ENCODE measurements around the gene TIGD1. TPM values are rescaled to one million over a fixed set of nuclear protein-coding genes. Genes with fewer than 3 reads are reported as not detected.
"Not testable (repeated sequence)": the region's sequence is repeated elsewhere in the genome, so short reads cannot be mapped to it uniquely, and the experiment has no call there.

The TIGD1 gene
- total and polyA plus RNA-seq, 5 experiments from 2014 or later, result 10.0 to 29.5 (median 18.6) TPM

DNA sequence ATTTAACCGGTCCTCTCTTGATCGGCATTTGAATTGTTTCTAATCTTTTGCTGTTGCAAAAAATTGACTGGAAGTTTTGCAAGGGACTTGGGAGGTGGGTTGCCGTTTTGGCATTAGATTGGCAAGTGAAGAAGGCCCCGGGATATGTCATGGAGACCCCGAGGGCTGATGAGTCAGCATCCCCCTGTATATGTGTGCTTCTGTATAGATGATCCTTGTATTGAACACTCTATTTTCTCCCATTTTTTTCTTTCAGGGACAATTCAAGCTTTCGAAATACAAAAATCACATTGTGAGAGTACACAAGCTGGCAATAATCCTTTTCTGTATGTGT lies 30.3 kb upstream of the TIGD1 start:
- POLR2A ChIA-PET, result no interaction called here
- Mint-ChIP-seq H3K4me1 (no peaks in the 10 kb centered on the region), H3K36me3 (peaks cover 28 to 72% (median 41%) of the 10 kb centered on the region in 3 donors), H3K9me3 (peaks cover 0 to 9% (median 0%) of the 10 kb centered on the region in 9 donors), H3K27ac (no peak overlapping the region), H3K4me3 (no peak overlapping the region), H3K27me3 (no peaks in the 10 kb centered on the region)
- DNase-seq (no peak), ATAC-seq (no peak)

DNA sequence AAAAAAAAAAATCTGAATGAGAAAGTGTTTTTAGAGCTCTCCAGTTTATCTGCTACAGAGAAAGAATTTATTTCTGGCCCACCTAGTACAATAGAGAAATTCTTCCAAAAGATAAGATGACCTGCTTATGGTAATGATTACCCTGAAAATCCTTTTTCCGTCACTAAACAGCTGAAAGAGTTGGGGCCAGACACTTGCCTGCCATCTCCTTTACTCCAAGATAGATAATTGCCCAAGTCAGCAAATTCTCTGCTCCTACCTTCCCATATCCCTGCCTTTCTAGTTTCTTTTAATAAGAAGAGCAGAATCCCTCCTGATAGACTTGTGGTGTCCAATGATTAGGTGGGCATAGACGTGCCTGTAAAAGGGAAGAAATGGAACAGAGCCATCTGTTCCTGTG lies 28.3 kb upstream of the TIGD1 start:
- ATAC-seq, result no peak
- Mint-ChIP-seq H3K4me1 (no peaks in the 10 kb centered on the region), H3K4me3 (no peak overlapping the region), H3K27me3 (no peaks in the 10 kb centered on the region), H3K27ac (no peak overlapping the region), H3K9me3 (peaks cover 0 to 5% (median 0%) of the 10 kb centered on the region in 9 donors), H3K36me3 (peaks cover 21 to 81% (median 43%) of the 10 kb centered on the region in 3 donors)
- no peak for DNase-seq
- POLR2A ChIA-PET, result no interaction called here

DNA sequence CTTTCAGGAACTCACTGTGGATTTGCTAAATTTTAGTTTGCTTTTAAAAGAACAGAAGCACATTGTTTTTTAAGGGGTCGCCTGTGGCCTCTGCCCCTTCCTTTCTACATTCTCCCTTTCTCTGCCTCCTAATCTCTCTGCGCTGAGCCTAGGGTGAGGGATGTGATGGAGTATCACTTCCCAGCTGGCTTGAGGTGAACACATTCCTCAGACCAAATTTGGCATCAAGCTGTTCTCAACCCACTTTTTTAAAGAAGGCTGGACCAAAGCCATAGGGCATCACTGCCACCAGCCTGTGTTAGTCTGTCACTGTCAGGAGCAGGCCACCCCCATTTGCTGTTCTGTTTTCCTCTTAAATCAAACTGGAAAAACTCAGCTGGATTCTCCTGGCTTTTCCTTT lies 27.5 kb upstream of the TIGD1 start:
- H3K27ac Mint-ChIP-seq, result no peak overlapping the region
- no peak overlapping the region for H3K4me3 Mint-ChIP-seq
- no peaks in the 10 kb centered on the region for H3K27me3 Mint-ChIP-seq
- POLR2A ChIA-PET, result interaction anchor here (0.6 kb wide), 1 partner anchor 28 kb away, joined by 6 read pairs; no protein-coding TSS in a partner anchor
- DNase-seq (no peak), ATAC-seq (no peak)
- peaks cover 0 to 5% (median 0%) of the 10 kb centered on the region in 9 donors for H3K9me3 Mint-ChIP-seq
- H3K36me3 Mint-ChIP-seq, result peaks cover 16 to 81% (median 36%) of the 10 kb centered on the region in 3 donors
- no peaks in the 10 kb centered on the region for H3K4me1 Mint-ChIP-seq

DNA sequence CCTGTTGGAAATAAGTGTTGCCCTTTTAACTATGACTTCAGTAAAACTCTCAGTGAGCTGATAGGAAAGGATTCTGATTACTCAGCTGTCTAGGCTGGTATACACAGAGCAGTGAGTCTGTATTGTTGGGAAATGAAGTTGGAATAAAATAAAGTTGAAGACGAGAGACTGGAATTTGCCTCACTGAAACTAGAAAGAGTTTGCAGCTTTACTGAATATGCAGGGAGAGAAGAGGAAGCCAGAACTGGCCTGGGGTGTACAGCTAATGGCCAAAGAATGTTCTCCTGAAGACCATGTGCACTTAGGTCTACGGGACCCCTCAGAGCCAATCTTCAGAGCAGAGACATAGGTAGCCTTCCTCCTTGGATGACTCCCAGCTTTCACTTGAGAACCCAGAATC lies 26.6 kb upstream of the TIGD1 start:
- Mint-ChIP-seq H3K36me3 (peaks cover 8 to 81% (median 29%) of the 10 kb centered on the region in 3 donors), H3K9me3 (no peaks in the 10 kb centered on the region), H3K4me1 (no peaks in the 10 kb centered on the region), H3K4me3 (no peak overlapping the region), H3K27me3 (no peaks in the 10 kb centered on the region), H3K27ac (no peak overlapping the region)
- no peak for DNase-seq
- ATAC-seq, result no peak
- POLR2A ChIA-PET, result no interaction called here

DNA sequence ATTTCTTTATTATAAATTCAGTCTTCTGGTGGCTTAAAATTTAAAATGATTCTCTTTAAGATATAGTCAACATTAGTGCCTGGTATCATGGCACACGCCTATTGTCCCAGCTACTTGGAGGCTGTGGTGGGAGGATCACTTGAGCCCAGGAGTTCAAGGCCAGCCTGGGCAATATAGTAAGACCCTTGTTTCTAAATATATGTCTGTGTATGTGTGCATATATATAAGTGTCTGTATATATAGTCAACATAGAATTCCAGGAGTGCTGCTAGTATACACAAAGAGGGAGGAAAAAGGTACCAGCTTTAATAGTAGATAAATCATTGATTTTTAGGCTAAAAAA lies 25.0 kb upstream of the TIGD1 start:
- Mint-ChIP-seq H3K4me1 (peaks cover 0 to 1% (median 0%) of the 10 kb centered on the region in 4 donors), H3K27ac (peak overlapping the region in 1 of 10 donors; percentile 21), H3K36me3 (peaks cover 0 to 80% (median 18%) of the 10 kb centered on the region in 3 donors), H3K4me3 (no peak overlapping the region), H3K9me3 (no peaks in the 10 kb centered on the region), H3K27me3 (no peaks in the 10 kb centered on the region)
- POLR2A ChIA-PET, result no interaction called here
- DNase-seq, result no peak
- no peak for ATAC-seq

DNA sequence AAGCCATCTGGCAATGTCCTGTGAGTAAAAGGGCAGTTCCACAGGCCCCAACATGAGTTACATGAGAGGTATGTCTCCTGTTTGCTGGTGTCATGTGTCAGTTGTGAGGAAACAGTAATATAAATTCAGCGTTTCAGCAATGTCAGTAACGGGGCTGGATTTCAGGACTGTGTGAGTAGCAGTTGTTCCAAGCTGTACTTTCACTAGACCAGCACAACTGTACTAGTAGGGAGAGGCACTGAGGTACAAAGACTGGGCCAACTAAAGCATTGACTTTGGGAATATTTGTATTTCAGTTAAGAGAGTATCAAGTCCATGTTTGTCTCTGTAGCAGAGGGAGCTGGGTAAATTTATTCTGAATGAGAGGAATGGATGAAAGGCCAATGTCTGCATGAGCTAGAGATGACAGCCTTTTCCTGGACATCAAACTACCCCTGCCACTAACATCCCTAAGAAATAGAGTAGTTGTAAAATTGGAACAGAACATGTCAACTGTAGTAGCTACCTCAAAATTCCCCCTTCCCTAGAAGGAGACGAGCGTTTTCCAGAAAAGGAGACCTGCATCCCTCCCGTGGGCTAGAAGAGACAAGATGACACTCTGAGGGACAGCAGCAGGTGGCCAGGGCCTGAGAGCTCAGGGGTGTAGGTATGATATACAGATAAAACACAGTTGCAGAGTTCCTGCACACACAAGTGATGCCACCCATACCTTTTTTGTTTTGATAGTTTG lies 24.5 kb upstream of the TIGD1 start:
- H3K4me1 Mint-ChIP-seq, result peaks cover 0 to 3% (median 0%) of the 10 kb centered on the region in 4 donors
- H3K9me3 Mint-ChIP-seq, result no peaks in the 10 kb centered on the region
- H3K27me3 Mint-ChIP-seq, result no peaks in the 10 kb centered on the region
- DNase-seq, result no peak
- ATAC-seq, result no peak
- H3K27ac Mint-ChIP-seq, result peak overlapping the region in 2 of 10 donors; percentile 10 to 40
- POLR2A ChIA-PET, result no interaction called here
- H3K36me3 Mint-ChIP-seq, result peaks cover 3 to 82% (median 21%) of the 10 kb centered on the region in 3 donors
- no peak overlapping the region for H3K4me3 Mint-ChIP-seq

DNA sequence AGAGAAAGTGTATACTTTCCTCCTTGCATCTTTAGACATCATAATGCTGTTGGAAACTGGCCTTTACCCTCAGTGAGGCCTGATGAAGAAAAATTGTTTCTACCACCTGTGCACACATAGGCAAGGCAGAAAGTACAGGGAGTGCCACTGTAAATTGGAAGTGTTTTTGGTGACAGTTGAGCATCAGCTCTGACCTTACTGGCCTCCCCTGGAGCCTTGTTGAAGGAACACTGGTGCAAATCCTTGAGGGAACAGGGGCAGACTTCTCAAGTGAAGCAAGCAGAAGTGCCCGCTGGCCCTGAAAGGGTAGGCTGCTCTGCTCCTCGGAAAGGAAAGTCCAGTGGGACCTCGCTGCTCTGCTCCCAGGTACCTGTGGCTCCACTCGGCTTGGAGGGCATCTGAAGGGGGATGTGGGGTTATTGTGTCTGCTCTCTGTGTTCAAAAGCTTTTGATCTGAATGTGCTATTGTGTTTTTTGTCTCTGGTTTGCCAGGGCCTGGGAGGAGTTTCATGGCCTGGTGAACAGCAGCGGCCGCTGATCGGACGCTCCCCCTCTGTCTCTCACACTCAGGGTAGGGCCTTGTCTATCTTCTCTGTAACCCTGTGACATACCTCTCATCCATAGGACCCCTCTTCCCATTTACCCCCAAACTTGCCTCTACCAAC lies 23.5 kb upstream of the TIGD1 start:
- H3K4me3 Mint-ChIP-seq, result no peak overlapping the region
- H3K27me3 Mint-ChIP-seq, result no peaks in the 10 kb centered on the region
- DNase-seq (no peak), ATAC-seq (no peak)
- peak overlapping the region in 3 of 10 donors; percentile 40 to 62 (median 56) for H3K27ac Mint-ChIP-seq
- H3K9me3 Mint-ChIP-seq, result no peaks in the 10 kb centered on the region
- POLR2A ChIA-PET, result no interaction called here
- H3K4me1 Mint-ChIP-seq, result peaks cover 0 to 6% (median 0%) of the 10 kb centered on the region in 4 donors
- H3K36me3 Mint-ChIP-seq, result peaks cover 5 to 90% (median 25%) of the 10 kb centered on the region in 3 donors

DNA sequence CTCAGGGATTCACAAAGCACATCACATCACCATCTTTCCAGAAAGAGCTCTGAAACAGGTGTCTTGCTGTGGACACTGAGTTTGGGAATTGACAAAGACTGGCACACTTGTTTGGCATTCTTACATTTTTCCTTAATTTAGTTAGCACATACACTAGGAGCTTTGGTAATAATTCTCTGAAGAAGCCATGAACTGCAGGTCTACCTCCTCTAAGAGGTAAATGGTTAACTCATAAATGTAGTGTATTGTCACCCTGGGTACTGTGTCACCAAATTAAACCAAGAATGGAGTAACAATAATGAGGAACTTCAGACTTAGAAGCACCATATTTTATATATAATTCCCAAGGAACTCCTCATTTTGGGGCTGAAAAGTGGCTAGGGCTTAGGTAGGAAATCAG lies 22.7 kb upstream of the TIGD1 start:
- ATAC-seq (no peak), DNase-seq (no peak)
- no peak overlapping the region for H3K4me3 Mint-ChIP-seq
- H3K27ac Mint-ChIP-seq, result no peak overlapping the region
- peaks cover 0 to 6% (median 0%) of the 10 kb centered on the region in 4 donors for H3K4me1 Mint-ChIP-seq
- H3K36me3 Mint-ChIP-seq, result peaks cover 5 to 91% (median 29%) of the 10 kb centered on the region in 3 donors
- no peaks in the 10 kb centered on the region for H3K9me3 Mint-ChIP-seq
- POLR2A ChIA-PET, result no interaction called here
- H3K27me3 Mint-ChIP-seq, result no peaks in the 10 kb centered on the region

DNA sequence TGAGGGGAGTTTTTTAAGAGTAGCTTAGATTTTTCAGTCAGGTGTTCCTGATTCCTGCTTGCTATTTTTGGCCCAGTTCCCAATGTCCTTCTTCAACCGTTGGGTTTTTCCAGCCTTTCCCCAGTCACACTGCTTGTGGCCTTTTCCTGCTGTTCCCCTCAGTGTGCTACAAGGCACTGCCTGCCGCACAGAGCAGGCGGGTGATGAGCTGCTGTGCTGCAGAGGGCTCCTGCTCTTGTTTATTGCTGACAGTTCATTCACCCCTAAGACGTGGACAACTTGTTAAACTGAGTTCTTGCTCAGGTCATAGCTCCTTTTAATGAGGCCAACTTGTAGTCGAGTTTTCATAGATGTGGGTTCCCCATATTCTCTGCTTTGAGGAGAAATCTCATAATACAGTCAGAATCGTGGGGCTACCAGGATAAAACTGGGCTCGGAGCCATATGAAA lies 20.7 kb upstream of the TIGD1 start:
- no peak for ATAC-seq
- H3K36me3 Mint-ChIP-seq, result peaks cover 5 to 95% (median 33%) of the 10 kb centered on the region in 3 donors
- no peaks in the 10 kb centered on the region for H3K9me3 Mint-ChIP-seq
- H3K27ac Mint-ChIP-seq, result peak overlapping the region in 1 of 10 donors; percentile 22
- no peak overlapping the region for H3K4me3 Mint-ChIP-seq
- POLR2A ChIA-PET, result no interaction called here
- peaks cover 0 to 6% (median 0%) of the 10 kb centered on the region in 4 donors for H3K4me1 Mint-ChIP-seq
- DNase-seq, result no peak
- no peaks in the 10 kb centered on the region for H3K27me3 Mint-ChIP-seq

DNA sequence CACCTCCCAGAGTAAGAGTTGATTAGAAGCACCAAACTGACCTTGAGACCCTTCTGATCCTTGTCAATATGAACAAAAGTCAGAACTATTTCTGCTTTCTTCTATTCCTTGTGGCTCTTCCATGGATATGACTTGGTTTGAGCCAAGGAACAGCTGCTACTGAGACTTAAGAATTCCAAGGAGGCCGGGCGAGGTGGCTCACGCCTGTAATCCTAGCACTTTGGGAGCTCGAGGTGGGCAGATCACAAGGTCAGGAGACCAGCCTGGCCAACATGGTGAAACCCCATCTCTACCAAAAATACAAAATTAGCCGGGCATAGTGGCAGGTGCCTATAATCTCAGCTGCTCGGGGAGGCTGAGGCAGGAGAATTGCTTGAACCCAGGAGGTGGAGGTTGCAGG lies 20.1 kb upstream of the TIGD1 start:
- H3K27ac Mint-ChIP-seq, DNase-seq, H3K4me3 Mint-ChIP-seq, POLR2A ChIA-PET, ATAC-seq, H3K4me1 Mint-ChIP-seq, H3K9me3 Mint-ChIP-seq, H3K27me3 Mint-ChIP-seq: not testable (repeated sequence)
- peaks cover 5 to 97% (median 35%) of the 10 kb centered on the region in 3 donors for H3K36me3 Mint-ChIP-seq

DNA sequence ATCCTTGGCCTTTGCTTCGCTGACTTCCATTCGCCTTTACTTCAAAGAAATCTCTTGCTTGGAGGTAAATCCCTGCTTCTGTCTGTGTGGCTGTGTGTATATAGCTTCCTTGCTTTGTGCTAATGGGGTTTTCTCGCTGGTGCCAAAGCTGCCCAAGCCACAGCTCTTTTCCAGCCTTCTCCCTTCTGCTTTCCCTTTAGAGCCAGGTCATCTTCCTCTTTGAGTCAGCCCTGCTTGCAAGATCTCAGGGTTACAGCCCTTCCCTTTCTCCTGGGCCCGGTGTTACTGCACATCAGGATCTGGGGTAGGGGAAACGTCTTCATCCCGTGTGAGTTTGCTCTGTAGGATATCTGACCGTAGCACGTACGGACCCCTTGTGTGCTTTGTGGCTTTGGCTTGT lies 19.2 kb upstream of the TIGD1 start:
- POLR2A ChIA-PET, result no interaction called here
- no peak overlapping the region for H3K27ac Mint-ChIP-seq
- H3K9me3 Mint-ChIP-seq, result no peaks in the 10 kb centered on the region

DNA sequence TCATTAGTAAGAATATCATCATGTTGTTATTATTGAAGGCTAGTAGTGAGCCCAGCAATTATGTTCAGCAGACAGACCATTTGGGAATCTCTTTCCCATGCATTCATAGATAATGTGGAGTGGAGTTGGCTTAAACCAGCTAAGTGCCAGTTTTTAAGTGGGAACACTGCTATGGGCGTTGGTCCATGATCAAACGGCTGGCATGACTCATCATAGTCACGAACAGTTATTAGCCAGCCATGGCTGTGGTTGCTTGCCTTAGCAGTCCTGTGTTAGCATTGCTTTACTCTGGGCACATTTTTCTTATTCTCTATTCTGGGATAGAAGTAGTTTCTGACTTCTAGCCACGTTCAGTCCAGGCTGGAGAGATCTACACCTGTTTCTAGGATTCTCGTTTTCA lies 17.8 kb upstream of the TIGD1 start:
- ATAC-seq, result no peak
- POLR2A ChIA-PET, result no interaction called here

More for the DNA sequence above, 19.2 kb upstream of the TIGD1 start:
- H3K4me3 Mint-ChIP-seq, result no peak overlapping the region
- peaks cover 0 to 6% (median 1%) of the 10 kb centered on the region in 4 donors for H3K4me1 Mint-ChIP-seq
- peaks cover 5 to 97% (median 37%) of the 10 kb centered on the region in 3 donors for H3K36me3 Mint-ChIP-seq
- no peak for DNase-seq
- no peaks in the 10 kb centered on the region for H3K27me3 Mint-ChIP-seq
- no peak for ATAC-seq

DNA sequence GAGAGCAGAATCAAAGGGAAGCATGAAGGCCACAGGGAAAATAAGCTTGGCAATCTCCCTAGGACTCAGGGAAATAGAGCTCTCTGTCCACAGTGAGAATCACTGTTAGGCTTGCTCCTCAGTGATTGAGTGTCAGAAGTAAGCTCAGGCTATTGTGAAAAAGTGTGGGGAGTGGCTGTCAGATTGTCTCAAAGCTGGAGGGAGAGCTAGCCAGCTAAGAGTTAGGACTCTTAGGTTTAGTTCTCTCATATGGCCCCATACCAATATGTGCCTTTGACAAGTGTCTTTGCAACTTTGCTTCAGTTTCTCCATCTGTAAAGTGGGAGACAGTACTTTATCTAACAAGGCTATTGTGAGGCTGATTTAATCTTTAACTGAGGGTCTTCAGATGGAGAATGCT lies 17.4 kb upstream of the TIGD1 start:
- H3K9me3 Mint-ChIP-seq, result no peaks in the 10 kb centered on the region
- H3K27ac Mint-ChIP-seq, result no peak overlapping the region
- peaks cover 2 to 6% (median 4%) of the 10 kb centered on the region in 4 donors for H3K4me1 Mint-ChIP-seq
- POLR2A ChIA-PET, result no interaction called here
- DNase-seq (no peak), ATAC-seq (no peak)
- H3K27me3 Mint-ChIP-seq, result no peaks in the 10 kb centered on the region
- no peak overlapping the region for H3K4me3 Mint-ChIP-seq
- peaks cover 5 to 97% (median 39%) of the 10 kb centered on the region in 3 donors for H3K36me3 Mint-ChIP-seq

More for the DNA sequence above, 17.8 kb upstream of the TIGD1 start:
- Mint-ChIP-seq H3K27me3 (no peaks in the 10 kb centered on the region), H3K4me3 (no peak overlapping the region), H3K27ac (peak overlapping the region in 1 of 10 donors; percentile 45), H3K36me3 (peaks cover 5 to 95% (median 42%) of the 10 kb centered on the region in 3 donors), H3K9me3 (no peaks in the 10 kb centered on the region), H3K4me1 (peaks cover 0 to 6% (median 2%) of the 10 kb centered on the region in 4 donors)
- DNase-seq, result no peak
